Nephron (organoid): ENCODE results near the gene SYNGAP1.

Experiments used
- H3K27ac Mint-ChIP-seq, 3 experiments: 2 replicates each; pipeline ENCODE4 v1.8.0; 2020; ENCODE audit warnings: mixed read lengths in 3 of 3, mild to moderate bottlenecking in 2 of 3, moderate library complexity in 1 of 3
- H3K27me3 Mint-ChIP-seq: 2 replicates; pipeline ENCODE4 v1.8.0; 2021; ENCODE audit warnings: low read depth, mild to moderate bottlenecking, moderate library complexity, mixed read lengths
- H3K36me3 Mint-ChIP-seq: 2 replicates; pipeline ENCODE4 v1.8.0; 2020; ENCODE audit warnings: low read depth, mixed read lengths
- H3K4me1 Mint-ChIP-seq: 2 replicates; pipeline ENCODE4 v1.8.0; 2020; ENCODE audit warnings: mixed read lengths
- H3K4me3 Mint-ChIP-seq, 3 experiments: 2 replicates each; pipeline ENCODE4 v1.8.0; 2020; ENCODE audit warnings: mild to moderate bottlenecking in 3 of 3, mixed read lengths in 3 of 3, moderate library complexity in 2 of 3
- H3K9me3 Mint-ChIP-seq: 2 replicates; pipeline ENCODE4 v1.8.0; 2020; ENCODE audit warnings: mixed read lengths
- TF ChIP-seq, protein P1 (sequence below), 3 experiments: fragments of 200-600 bp; sonication (generic); IDR thresholded peaks; one replicate each; pipeline ENCODE4 v1.5.0; 2021; ENCODE audit warnings: antibody characterized with exemption in 3 of 3; ENCODE audit not compliant: unreplicated experiment in 3 of 3

Gene SYNGAP1

DNA sequence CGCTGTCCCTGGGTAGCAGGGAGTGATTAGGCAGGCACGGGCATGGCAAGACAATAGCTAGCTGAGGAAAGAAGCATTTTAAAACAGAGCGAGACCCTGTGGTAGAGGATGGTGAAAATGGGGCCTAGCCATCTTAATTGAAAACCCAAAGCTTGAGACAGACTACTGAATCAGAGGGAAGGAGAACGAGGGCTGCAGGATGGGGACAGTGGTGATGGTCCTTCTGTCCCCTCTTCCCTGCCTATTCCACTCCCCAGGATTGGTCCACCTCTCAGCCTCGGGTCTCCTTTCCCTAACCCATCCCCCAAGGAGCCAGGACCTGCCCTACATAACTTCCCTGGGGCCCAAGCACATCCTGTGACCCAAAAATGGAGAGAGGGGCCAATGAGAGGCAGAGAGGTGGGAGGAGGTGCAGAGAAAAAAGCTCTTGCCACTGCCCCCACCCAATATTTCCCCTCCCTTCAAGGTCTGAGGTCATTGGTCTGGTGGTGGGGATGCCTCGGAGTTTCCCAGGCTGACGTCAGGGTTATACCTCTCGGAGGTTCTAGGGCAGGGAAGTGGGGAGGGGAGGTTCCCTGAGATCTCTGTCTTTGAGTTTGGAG, 1.1 kb upstream of the SYNGAP1 start:
- Mint-ChIP-seq H3K27ac (peak overlapping the region; percentile 100), H3K4me1 (peaks cover 65% of the 10 kb centered on the region), H3K27me3 (no peaks in the 10 kb centered on the region), H3K9me3 (no peaks in the 10 kb centered on the region), H3K36me3 (peaks cover 33% of the 10 kb centered on the region), H3K4me3 (peak overlapping the region; percentile 95 to 98 (median 96))
- TF ChIP-seq, protein P1, sequence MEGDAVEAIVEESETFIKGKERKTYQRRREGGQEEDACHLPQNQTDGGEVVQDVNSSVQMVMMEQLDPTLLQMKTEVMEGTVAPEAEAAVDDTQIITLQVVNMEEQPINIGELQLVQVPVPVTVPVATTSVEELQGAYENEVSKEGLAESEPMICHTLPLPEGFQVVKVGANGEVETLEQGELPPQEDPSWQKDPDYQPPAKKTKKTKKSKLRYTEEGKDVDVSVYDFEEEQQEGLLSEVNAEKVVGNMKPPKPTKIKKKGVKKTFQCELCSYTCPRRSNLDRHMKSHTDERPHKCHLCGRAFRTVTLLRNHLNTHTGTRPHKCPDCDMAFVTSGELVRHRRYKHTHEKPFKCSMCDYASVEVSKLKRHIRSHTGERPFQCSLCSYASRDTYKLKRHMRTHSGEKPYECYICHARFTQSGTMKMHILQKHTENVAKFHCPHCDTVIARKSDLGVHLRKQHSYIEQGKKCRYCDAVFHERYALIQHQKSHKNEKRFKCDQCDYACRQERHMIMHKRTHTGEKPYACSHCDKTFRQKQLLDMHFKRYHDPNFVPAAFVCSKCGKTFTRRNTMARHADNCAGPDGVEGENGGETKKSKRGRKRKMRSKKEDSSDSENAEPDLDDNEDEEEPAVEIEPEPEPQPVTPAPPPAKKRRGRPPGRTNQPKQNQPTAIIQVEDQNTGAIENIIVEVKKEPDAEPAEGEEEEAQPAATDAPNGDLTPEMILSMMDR (IDR thresholded peaks at IDR 0.05; ENCODE audit: unreplicated experiment in 3 of 3): no peak

DNA sequence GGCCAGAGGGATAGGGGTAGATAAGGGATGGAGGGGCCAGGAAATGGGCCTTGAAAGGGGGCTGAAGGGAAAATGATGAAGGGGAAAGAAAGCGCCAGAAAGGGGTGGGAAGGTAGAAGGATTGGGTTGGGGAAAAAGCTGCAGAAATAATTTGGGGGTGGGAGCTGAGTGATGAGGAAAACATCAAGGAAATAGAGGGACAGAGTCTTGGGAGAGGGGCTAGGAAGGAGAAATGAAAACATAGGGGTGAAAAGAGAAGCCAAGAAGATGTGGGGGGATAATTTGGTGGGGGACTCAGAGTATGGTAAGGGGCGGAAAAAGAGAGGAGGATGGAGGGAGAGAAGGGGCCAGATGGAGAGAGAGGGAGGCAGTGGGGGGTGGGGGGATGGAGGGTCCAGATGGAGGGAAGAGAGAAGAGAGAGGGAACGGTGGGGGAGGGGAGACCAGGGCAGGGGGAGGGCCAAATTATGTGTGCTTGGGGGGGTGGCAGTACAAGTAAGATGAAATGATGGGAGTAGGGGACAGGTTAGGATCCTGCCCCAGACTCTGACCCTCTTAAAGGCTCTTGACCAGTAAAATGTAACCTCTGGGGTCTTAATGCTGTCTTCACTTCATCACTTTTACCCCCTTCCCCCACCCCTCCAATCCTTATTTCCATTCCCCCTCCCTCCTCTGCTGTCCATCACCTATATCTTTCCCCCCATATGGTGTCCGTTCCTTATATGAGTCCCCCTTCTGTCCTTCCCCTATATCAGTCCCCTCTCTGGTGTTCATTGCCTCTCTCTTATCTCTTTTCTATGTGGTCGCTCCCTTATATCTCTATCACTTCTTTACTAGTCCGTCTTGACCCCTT, 852 bp downstream of the SYNGAP1 start:
- Mint-ChIP-seq H3K4me3 (peak overlapping the region; percentile 82 to 88 (median 84)), H3K27me3 (no peaks in the 10 kb centered on the region), H3K4me1 (peaks cover 79% of the 10 kb centered on the region), H3K36me3 (peaks cover 22% of the 10 kb centered on the region), H3K9me3 (no peaks in the 10 kb centered on the region), H3K27ac (peak overlapping the region; percentile 100)
- TF ChIP-seq, protein P1 (IDR thresholded peaks at IDR 0.05; ENCODE audit: unreplicated experiment in 3 of 3): no peak

DNA sequence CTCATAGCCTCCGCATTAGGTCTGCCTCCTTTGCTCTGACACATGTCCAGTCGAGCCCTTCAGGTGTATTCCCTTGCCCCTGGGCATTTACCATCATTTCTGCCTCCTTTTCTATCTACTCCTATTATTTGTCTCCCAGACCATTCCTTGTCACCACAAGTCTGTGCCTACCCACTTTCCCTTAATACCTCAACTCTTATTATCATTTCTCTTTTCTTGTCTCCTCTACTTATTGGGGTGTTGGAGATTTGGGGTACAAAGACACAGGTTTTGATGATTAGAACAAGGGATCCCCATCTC, 1.4 kb downstream of the SYNGAP1 start:
- Mint-ChIP-seq H3K27me3 (no peaks in the 10 kb centered on the region), H3K27ac (peak overlapping the region; percentile 100), H3K36me3 (peaks cover 17% of the 10 kb centered on the region), H3K9me3 (no peaks in the 10 kb centered on the region), H3K4me3 (peak overlapping the region; percentile 82 to 88 (median 84)), H3K4me1 (peaks cover 76% of the 10 kb centered on the region)
- TF ChIP-seq, protein P1 (IDR thresholded peaks at IDR 0.05; ENCODE audit: unreplicated experiment in 3 of 3): no peak

DNA sequence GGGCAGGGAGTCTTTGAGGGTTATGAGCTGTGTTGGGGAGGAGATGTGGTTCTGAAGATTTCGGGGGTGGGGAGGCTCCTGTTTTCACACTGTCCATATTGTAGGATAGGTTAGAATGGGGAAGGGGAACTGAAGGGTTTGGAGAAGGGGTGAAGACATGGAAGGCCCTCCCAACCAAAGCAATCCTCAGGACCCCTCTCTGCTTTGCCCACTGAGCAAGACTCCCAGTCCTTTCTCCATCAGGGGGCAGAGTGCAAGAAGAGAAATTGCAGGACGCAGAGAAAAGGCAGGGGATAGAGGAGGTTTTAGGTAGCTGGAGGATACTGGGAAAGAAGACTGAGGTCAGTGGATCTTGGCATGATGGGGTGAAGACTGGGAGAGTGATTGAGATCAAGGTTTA, 3.9 kb downstream of the SYNGAP1 start:
- TF ChIP-seq, protein P1 (IDR thresholded peaks at IDR 0.05; ENCODE audit: unreplicated experiment in 3 of 3): no peak
- peak overlapping the region; percentile 88 to 91 (median 90) for H3K4me3 Mint-ChIP-seq
- no peaks in the 10 kb centered on the region for H3K27me3 Mint-ChIP-seq
- peak overlapping the region; percentile 93 to 98 (median 94) for H3K27ac Mint-ChIP-seq
- H3K4me1 Mint-ChIP-seq: peaks cover 74% of the 10 kb centered on the region
- no peaks in the 10 kb centered on the region for H3K9me3 Mint-ChIP-seq
- peaks cover 15% of the 10 kb centered on the region for H3K36me3 Mint-ChIP-seq

DNA sequence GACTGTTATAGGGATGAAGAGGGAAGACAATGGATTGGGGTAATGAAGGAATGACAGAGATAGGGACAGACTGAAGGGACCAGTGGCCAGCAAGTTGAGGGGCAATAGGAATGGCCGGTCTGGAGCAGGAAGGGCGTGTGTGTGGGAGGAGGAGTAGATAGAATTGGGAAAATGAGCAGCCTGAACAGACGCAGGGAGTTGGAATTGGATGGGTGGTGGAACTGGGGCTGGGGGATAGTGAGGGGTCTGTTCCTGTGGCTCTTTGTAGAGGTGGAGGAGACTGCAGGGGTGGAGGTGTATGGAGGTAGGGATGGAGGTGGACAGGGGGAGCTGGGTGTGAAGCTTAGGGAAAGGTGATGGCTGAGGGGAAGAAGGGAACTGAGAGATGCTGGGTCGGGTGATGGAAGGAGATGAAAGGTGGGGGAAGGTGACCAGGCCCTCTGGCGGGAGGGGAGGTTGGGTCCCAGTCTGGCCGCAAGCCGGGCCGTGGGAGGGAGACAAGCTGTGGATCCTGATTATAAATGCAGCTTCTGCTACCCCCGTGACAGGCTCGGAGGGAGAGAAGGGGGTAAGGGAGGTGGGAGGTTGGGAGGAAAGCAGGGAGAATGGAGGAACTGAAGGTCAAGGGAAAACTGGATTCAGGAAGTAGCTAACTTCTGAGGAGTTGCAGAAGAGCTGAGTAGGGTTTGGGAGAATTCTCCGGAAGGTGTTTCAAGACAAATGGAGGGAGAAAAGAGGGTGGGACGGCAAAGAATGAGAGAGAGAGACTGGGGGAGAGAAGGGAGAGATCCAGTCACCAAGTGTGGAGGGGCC, 5.2 kb downstream of the SYNGAP1 start:
- H3K27me3 Mint-ChIP-seq: no peaks in the 10 kb centered on the region
- TF ChIP-seq, protein P1 (IDR thresholded peaks at IDR 0.05; ENCODE audit: unreplicated experiment in 3 of 3): no peak
- H3K27ac Mint-ChIP-seq: peak overlapping the region; percentile 93 to 98 (median 94)
- H3K36me3 Mint-ChIP-seq: peaks cover 15% of the 10 kb centered on the region
- peak overlapping the region; percentile 88 to 91 (median 90) for H3K4me3 Mint-ChIP-seq
- H3K4me1 Mint-ChIP-seq: peaks cover 74% of the 10 kb centered on the region
- H3K9me3 Mint-ChIP-seq: no peaks in the 10 kb centered on the region
